NCI-H748 (cell line): Measurements from ENCODE around the gene FNIP2.
A peak's percentile ranks its signal among the peaks of the same experiment; 100 is the strongest.
"Not testable (repeated sequence)": the region's sequence is repeated elsewhere in the genome, so short reads cannot be mapped to it uniquely, and the experiment has no call there.

Experiments used
- DNase-seq: peaks from one replicate; lab custom pipeline; 2025; ENCODE audit not compliant: unreplicated experiment; lab: John Stamatoyannopoulos, UW

FNIP2 gene

DNA sequence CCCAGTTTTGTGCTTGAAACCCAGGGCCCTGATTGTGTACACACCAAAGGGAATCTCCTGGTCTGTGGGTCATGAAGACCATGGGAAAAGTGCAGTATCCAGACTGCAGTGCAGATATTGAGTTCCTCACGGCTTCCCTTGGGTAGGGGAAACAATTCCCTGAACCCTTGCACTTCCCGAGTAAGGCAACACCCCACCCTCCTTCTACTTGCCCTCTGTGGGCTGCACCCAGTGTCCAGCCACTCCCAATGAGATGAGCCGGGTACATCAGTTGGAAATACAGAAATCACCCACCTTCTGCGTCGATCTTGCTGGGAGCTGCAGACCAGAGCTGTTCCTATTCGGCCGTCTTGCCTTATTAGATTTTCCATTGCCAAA lies 134.2 kb downstream of the FNIP2 start:
- no peak for DNase-seq

DNA sequence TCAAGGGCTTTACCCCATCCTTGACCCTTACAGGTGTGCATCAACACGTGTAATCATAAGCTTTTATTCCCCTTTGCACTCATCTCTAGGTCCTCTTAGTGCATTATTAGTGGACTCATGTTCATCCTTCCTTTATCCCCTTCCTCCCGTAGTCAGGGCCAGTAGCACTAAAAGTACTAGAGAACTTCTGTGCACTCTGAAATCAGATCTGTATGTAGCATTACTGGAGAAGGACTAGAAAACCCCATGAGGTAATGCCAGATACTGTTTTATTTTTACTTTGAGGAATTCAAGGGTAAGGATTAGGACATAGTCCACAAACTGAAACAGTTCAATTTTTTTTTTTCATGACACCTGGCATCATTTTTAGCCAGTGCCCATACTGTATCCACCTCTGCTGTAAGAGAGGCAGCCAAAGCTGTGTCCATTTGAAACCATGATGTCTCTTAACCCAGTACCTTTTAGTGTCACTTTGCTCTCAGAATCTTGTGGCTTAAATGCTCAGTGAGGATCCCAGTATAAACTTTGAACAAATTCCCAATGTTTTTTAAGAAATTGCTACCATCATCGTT lies 134.7 kb downstream of the FNIP2 start:
- no peak for DNase-seq

DNA sequence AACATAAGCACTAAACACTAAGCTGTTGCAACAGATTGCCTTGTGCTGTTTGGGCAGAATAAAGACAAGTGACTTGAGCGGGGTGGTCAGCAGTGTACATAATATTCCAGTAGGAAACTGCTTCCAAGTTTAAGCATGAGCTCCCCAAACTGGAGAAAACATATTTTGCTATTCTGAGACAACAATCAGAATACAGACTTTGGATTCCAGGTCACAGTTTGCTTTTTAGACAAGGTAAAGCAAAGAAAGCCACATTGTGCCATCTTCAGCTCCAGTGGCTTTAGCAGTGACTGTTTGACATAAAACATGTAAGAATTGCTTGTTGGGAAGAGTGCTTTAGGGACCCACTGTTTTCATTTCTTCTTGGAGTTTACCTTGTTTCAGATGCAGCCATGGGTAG lies 136.0 kb downstream of the FNIP2 start:
- DNase-seq, result no peak

DNA sequence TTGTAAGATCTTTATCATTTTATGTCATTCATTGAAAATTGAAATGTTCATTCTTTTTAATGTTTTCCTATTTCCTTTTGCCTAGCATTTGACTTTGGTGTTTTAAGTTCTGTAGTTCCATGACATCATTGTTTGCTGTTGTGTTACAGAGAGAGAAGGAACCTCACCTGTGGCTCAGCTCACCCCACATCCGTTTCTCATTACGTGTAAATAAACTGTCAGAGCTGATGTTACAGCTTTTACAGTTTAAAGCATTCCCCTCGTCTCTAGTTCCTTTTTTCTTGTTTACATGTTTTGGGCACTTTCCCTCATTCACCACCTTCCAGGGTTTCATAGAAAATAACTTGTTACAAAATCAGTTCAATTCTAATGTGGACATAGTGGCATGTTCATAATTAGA lies 137.2 kb downstream of the FNIP2 start:
- peak; percentile 22 for DNase-seq

DNA sequence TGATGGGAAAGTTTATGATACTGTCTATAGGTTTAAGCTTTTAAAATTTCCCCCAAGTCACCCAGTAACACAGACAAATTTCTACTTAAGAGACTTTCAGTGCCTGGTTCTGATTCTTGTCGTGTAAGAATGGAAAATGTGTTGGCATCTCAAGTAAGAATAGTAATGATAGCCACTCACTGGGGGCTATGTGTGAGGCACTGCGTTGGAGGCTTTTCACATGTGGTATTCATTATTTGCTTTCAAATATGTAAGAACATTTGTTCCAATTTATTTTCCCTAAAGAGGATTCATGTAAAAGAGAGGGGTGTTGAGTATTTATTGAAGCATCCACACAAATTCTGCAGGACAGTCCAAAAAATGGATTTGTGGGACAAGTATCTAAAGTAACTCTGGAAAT lies 143.6 kb downstream of the FNIP2 start:
- DNase-seq, result no peak

DNA sequence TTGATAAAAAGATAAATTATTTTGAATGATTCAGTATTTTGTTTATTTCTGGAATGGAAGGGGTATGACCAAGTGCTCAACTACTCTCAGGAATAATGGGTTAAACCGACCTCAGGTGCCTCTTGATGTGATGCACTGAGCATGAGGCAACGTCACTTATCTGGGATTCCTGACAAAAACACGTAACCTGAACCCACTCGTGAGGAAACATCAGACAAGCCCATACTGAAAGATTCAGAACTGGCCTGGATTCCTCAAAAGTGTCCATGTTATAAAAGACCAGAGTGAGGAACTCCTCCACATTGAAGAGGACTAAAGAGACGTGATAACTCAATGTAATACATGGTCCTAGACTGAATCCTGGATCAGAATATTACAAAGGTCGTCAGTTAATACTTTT lies 144.0 kb downstream of the FNIP2 start:
- DNase-seq, result no peak

DNA sequence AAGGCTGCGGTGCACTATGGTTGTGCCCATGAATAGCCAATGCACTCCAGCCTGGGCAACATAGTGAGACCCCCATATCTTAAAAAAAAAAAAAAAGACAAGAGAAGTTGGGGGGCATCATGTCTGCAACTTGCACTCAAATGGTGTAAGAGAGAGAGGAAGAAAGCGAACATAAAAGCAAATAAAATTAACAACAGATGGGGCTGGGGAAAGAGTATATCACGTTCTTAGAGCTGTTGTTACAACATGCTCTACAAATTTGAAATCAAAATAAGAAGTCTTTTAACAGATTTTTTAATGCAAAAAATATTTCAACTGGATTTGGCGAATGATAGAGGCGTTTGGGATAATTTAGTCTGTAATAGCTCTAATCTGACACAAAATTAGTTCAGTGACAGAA lies 144.9 kb downstream of the FNIP2 start:
- no peak for DNase-seq

DNA sequence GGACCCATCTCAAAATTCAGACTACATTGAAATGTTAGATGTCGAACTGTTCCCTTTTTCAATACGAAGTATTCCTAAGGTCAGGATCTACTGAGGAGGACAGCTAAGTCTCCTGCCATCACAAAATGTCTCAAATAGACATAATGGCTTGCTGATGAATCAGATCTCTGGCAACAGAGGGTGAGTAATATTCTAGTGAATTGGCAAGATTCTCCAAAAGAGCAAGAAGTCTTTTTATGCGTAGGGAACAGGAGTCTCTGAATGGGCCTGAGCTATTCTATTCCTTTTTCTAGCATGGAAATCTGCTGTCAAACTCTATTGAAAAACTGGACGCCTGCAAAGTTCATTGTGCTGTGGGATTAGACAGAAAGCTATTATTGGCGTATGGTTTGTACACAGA lies 145.4 kb downstream of the FNIP2 start:
- no peak for DNase-seq

DNA sequence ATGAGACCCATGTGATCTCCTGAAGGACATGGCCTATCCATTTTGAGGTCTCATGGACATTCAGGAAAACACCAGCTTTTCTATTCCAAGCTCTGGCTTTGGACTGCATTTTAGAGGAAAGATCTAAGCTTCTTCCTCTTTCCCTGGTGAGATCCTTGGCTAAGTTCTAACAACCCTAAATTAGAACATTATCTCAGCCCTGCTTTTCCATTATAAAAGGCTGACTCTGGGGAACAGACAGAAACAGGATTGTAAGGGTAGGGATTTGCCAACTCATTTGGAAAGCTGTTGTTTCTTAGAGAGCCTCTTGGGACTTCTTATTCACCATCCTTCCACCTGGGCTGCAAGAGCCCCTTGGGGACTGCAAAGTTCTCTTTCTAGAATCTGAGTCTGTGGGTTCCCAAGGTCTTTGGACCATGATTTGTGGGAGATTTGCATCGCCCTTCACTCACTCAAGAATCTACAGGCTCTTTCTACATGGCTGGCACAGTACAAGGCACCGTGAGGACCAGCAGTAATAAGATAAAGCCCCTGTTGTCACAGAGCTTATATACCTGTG lies 146.9 kb downstream of the FNIP2 start:
- no peak for DNase-seq

DNA sequence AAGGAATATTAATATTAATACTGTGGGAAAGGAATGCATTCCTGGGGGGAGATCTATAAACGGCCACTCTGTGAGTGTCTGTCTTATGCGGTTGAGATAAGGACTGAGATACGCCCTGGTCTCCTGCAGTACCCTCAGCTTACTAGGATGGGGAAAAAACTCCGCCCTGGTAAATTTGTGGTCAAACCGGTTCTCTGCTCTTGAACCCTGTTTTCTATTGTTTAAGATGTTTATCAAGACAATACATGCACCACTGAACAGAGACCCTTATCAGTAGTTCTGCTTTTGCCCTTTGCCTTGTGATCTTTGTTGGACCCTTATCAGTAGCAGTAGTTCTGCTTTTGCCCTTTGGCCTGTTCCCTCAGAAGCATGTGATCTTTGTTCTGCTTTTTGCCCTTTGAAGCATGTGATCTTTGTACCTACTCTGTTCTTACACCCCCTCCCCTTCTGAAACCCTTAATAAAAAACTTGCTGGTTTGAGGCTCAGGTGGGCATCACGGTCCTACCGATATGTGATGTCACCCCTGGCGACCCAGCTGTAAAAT lies 151.7 kb downstream of the FNIP2 start:
- not testable (repeated sequence) for DNase-seq

DNA sequence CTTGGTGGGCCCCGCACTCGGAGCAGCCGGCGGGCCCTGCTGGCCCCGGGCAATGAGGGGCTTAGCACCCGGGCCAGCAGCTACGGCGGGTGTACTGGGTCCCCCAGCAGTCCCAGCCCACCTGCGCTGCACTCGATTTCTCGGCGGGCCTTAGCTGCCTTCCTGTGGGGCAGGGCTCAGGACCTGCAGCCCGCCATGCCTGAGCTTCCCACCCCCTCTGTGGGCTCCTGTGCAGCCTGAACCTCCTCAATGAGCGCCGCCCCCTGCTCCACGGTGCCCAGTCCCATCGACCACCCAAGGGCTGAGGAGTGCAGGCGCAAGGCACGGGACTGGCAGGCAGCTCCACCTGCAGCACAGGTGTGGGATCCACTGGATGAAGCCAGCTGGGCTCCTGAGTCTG lies 158.9 kb downstream of the FNIP2 start:
- DNase-seq, result not testable (repeated sequence)

DNA sequence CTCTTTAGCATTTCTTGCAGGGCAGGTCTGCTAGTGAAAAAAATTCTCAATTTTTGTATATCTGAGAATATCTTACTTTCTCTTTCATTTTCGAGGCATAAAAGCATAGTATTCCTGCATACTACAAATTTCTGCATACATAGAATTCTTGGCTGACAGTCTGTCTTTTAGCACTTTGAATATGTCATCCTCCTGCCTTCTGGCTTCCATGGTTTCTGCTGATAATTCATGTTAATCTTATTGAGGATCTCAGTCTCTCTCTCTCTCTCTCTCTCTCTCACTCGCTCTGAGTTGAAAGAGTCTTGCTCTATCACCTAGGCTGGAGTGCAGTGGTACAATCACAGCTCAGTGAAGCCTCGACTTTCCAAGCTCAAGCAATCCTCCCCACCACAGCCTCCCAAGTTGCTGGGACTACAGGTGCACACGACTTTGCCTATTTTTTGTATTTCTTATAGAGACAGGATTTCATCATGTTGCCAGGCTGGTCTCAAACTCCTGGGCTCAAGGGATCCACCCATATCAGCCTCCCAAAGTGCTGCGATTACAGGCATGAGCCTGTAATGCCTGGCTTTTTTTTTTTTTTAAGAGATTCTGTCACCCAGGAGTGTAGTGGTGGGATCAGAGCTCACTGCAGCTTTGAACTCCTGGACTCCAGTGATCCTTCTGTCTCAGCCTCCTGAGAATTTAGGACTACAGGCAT lies 161.3 kb downstream of the FNIP2 start:
- DNase-seq, result no peak

DNA sequence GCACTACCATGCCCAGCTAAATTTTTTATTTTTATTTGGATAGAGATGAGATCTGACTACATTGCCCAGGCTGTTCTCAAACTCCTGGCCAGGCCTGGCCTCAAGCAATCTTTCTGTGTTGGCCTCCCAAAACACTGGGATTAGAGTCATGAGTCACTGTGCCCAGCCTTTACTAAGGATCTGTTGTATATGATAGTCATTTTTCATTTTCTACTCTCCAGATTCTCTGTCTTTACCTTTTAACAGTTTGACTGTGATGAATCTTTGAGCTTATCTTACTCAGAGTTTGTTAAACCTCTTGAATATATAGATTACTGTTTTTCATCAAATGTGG lies 161.8 kb downstream of the FNIP2 start:
- no peak for DNase-seq

DNA sequence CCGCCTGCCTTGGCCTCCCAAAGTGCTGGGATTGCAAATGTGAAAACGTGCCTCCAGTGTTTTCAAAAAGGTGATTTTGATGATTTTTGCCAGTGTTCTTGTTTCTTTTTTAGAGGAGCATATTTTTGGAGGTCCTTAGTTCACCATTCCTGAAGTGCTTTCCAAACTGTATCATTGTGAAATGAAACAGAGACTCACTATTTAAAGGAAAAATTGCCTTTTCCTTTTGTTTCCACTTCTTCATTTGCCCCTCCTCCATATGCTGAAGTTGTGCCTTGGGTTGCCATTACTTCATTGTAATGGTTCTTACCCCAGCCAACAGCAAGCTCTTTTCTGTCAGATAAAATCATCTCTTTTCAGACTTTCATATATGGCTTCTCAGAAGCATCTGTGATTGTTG lies 164.4 kb downstream of the FNIP2 start:
- DNase-seq, result no peak

DNA sequence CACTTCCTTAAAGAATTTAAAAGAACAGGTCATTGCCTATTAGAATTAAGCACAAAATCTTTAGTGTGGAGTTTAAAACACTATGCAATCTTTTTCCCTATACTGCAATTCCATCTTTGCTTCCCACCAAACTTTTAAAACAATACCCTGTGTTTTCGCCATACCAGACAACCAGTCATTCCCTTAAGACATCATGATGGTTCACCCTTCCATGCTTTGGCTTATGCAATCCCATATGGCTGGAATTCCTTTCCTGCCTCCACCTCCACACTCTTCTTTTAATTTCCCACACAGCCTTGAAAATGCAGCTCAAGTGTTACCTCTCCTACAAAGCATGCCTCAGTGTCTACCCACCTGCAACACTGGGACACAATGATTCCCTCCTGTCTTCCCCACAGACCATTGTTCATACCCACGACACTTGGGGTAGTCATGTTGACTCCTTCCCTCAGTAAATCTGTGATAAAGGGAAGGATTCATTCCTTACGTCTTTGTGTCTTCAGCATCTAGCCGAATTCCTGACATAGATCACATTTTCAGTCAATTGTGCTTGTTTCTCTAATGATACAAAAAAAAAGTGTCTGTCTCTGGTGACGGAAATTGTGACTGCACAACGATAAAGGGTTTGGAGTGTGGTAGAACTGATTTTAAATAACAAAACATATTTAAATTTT lies 166.3 kb downstream of the FNIP2 start:
- no peak for DNase-seq

DNA sequence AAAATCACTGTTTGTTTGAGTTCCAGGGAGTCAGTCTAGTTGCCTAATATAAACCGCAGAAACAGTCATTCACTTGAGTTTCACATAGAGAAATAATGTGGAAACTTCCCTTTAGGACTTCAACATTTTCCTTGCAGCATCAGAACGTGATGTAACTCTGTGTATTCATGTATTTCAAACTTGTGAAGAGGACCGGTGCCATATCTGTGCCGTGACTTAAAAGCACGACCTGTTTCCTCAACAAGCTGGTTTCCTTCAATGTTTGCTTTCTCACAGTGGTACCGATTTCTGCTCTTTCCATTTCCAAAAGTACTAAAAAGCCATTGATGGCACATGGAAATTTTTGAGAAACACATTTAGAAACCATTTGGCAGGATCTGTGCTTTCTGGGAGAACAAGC lies 167.4 kb downstream of the FNIP2 start:
- no peak for DNase-seq

DNA sequence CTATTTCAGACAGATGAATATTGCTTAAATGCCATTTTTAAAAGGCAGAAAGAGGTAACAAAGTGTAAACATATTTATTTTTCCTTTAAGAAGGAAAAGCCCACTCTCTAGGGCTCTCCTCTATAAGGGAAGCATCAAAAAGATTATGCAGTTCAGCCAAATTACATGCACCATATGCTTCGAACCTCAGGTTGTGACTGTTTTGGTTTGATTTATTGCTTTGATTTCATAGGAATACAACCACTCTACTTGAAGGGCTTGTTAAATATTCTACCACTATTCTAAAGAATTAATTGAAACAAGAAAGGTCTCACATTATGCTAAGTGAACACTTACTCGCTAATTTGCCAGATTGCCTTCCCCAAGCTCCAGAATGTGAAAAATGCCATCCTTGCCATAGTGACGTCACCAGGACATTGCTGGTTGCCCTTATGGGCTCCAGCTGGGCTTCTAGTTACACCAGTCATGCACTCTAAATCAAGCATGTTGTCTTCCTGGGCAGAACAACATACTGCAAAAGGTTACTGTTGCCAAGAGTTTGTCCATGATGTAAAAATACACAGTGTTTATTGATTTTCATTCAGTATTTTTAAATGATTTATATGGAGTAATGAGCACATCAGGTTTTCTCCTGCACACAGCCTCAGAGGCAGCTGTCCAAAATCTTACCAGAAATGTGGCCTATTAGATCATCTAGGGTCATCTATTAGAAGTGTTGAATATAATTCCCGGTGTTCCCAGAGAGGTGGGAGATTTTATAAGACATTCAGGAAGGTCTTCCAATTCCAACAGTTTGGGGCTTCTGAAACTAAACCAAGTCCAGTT lies 169.6 kb downstream of the FNIP2 start:
- no peak for DNase-seq

DNA sequence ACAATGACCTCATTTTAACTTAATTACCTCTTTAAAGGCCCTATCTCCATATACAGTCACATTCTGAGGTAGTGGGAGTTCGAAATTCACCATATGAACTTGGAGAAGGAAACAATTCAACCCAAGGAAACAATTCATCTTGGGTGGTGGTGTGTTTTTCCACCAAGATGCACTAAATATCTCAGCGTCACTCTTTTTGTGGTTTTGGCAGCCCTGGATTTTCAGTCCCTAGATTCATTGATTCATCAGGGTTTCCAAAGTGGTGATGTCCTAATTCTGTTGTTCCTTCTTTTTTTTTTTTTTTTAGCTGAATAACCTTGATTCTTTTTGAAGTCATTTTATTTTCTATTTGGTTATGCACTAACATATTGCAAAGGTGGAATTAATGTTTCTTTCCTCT lies 171.4 kb downstream of the FNIP2 start:
- DNase-seq, result no peak

DNA sequence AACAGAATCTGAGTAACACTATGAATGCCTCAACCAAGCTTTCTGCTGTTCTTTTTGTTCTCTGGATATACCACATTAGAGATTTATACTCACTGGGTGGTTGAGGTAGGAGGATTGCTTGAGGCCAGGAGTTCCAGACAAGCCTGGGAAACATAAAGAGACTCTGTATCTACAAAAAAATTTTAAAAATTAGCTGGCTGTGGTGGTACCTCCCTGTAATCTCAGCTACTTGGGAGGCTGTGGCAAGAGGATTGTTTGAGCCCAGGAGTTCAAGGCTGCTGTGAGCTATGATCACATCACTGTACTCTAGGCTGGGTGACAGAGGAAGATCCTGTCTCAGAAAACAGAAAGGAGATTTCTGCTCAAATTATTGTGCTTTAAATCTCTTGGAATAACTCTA lies 172.5 kb downstream of the FNIP2 start:
- no peak for DNase-seq

DNA sequence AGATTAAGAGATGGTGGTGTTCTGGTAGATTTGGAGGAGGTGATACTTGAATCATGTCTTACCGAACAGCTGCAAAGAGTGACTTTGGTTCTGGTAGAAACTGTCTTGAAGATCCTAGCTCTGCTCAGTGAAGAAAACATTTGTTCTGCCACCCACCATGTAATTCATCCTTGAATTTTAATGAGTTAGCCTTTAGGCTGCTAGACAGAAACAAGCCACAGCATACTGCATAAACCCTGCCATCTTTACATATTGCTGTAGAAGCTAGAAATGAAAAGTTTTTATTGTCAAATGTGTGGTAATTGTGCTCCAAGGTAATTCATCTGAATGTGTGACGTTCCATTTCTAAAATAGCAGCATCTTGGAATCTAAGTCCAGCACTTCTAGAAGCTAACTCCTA lies 173.1 kb downstream of the FNIP2 start:
- no peak for DNase-seq

DNA sequence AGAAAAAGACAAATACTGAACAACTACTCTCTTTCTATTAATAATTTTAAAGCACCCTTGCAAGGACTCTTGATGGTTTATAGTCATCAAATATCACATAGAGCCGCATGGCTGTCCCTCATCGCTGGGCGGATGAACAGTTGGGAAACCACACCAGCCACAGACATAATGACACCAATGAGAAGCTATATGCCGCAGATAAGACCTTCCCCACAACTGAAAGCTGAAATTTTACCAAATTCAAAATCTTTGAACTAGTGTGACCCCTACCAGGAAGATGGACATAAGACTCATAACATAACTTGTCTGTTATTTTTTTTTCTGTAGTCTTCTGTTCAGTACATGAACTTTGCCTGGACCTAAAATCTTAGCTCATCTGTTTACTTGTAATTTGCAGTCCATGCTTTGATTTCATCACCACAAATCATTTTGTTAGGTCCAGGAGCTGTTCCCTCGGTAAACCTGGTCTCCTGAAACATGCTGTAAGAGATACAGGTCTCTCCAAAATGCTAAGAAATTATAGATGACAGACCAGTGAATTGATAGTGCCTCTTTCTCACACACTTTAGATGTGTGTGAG lies 176.8 kb downstream of the FNIP2 start:
- DNase-seq, result no peak
